ENCODE results near the gene MAPK12. TPM values are rescaled to one million over a fixed set of nuclear protein-coding genes. Genes with fewer than 3 reads are reported as not detected.

MAPK12 gene
- total and polyA plus RNA-seq, 2 experiments from 2014 or later = 20.7 to 28.7 TPM

GRCh38 chr22:50257041-50257440, 4.4 kb downstream of the MAPK12 start:
- no peak overlapping the region for H3K4me3 ChIP-seq
- no peaks in the 10 kb centered on the region for H3K27me3 ChIP-seq (replicated peaks; ENCODE audit: insufficient read depth)
- H3K4me2 ChIP-seq (ENCODE audit: unreplicated experiment) = no peak overlapping the region
- in situ Hi-C loops (cut with MboI) = no loop called here
- WGBS, 2 experiments (ENCODE audit: low coverage in 1 of 2, low lambda C conversion rate in 2 of 2, missing lambda C conversion rate in 2 of 2) = 81 to 82% methylated on average over 14 to 16 of the region's 16 CpGs
- DNase-seq = no peak
- no peak overlapping the region for H3K9ac ChIP-seq
- H2AFZ ChIP-seq = no peak overlapping the region
- 0 out of 2 replicates have a peak, but pooled peaks cover 3% of the 10 kb centered on the region for H3K4me1 ChIP-seq (ENCODE audit: insufficient read depth)
- H3K36me3 ChIP-seq (ENCODE audit: low read depth) = no peaks in the 10 kb centered on the region
- no peaks in the 10 kb centered on the region for H3K9me3 ChIP-seq (ENCODE audit: low read depth)
- peaks cover 22% of the 10 kb centered on the region for H3K79me2 ChIP-seq (ENCODE audit: insufficient read depth)
- no peak for TF ChIP-seq EZH2 (IDR thresholded peaks at IDR 0.05; ENCODE audit: insufficient read depth, poor library complexity, severe bottlenecking)
- no peak for TF ChIP-seq EZH2phosphoT487 (IDR thresholded peaks at IDR 0.05; ENCODE audit: insufficient read depth, low read depth)
- no peaks in the 10 kb centered on the region for H4K20me1 ChIP-seq (ENCODE audit: insufficient read depth)
- no peaks in the 10 kb centered on the region for H3F3A ChIP-seq (ENCODE audit: insufficient read depth)
- H3K27ac ChIP-seq = no peak overlapping the region
- H3K9me2 ChIP-seq (ENCODE audit: insufficient read depth) = no peaks in the 10 kb centered on the region

GRCh38 chr22:50256258-50256862, 5.1 kb downstream of the MAPK12 start:
- no peaks in the 10 kb centered on the region for H3F3A ChIP-seq (ENCODE audit: insufficient read depth)
- no peak overlapping the region for H3K27ac ChIP-seq
- H3K9me3 ChIP-seq (ENCODE audit: low read depth) = no peaks in the 10 kb centered on the region
- 94 to 99% methylated on average over 12 of the region's 12 CpGs for WGBS, 2 experiments (ENCODE audit: low coverage in 1 of 2, low lambda C conversion rate in 2 of 2, missing lambda C conversion rate in 2 of 2)
- no peak overlapping the region for H2AFZ ChIP-seq
- no peak overlapping the region for H3K4me2 ChIP-seq (ENCODE audit: unreplicated experiment)
- H4K20me1 ChIP-seq (ENCODE audit: insufficient read depth) = no peaks in the 10 kb centered on the region
- TF ChIP-seq EZH2 (IDR thresholded peaks at IDR 0.05; ENCODE audit: insufficient read depth, poor library complexity, severe bottlenecking) = no peak
- TF ChIP-seq EZH2phosphoT487 (IDR thresholded peaks at IDR 0.05; ENCODE audit: insufficient read depth, low read depth) = no peak
- H3K9ac ChIP-seq = no peak overlapping the region
- DNase-seq = no peak
- H3K36me3 ChIP-seq (ENCODE audit: low read depth) = no peaks in the 10 kb centered on the region
- H3K27me3 ChIP-seq (replicated peaks; ENCODE audit: insufficient read depth) = no peaks in the 10 kb centered on the region
- H3K4me1 ChIP-seq (ENCODE audit: insufficient read depth) = 0 out of 2 replicates have a peak, but pooled peaks cover 3% of the 10 kb centered on the region
- H3K79me2 ChIP-seq (ENCODE audit: insufficient read depth) = peaks cover 22% of the 10 kb centered on the region
- no peaks in the 10 kb centered on the region for H3K9me2 ChIP-seq (ENCODE audit: insufficient read depth)
- no peak overlapping the region for H3K4me3 ChIP-seq
- in situ Hi-C loops (cut with MboI) = no loop called here

- WGBS, 2 experiments (ENCODE audit: low coverage in 1 of 2, low lambda C conversion rate in 2 of 2, missing lambda C conversion rate in 2 of 2) = 94 to 95% methylated on average over 13 to 17 of the region's 17 CpGs
Measured at GRCh38 chr22:50255607-50256006, 5.9 kb downstream of the MAPK12 start.

GRCh38 chr22:50255099-50255498, 6.4 kb downstream of the MAPK12 start:
- DNase-seq = no peak
- Histone ChIP-seq H4K20me1 (ENCODE audit: insufficient read depth) (no peaks in the 10 kb centered on the region), H3K27me3 (replicated peaks; ENCODE audit: insufficient read depth) (no peaks in the 10 kb centered on the region), H3K9ac (no peak overlapping the region), H2AFZ (no peak overlapping the region), H3K4me2 (ENCODE audit: unreplicated experiment) (no peak overlapping the region), H3K4me1 (ENCODE audit: insufficient read depth) (peaks cover 4% of the 10 kb centered on the region; the same call in 1 of the 2 replicates), H3K9me3 (ENCODE audit: low read depth) (no peaks in the 10 kb centered on the region), H3K4me3 (no peak overlapping the region), H3F3A (ENCODE audit: insufficient read depth) (no peaks in the 10 kb centered on the region), H3K9me2 (ENCODE audit: insufficient read depth) (no peaks in the 10 kb centered on the region), H3K79me2 (ENCODE audit: insufficient read depth) (peaks cover 22% of the 10 kb centered on the region), H3K27ac (no peak overlapping the region), H3K36me3 (ENCODE audit: low read depth) (no peaks in the 10 kb centered on the region)
- WGBS, 2 experiments (ENCODE audit: low coverage in 1 of 2, low lambda C conversion rate in 2 of 2, missing lambda C conversion rate in 2 of 2) = 81 to 92% methylated on average over 18 to 19 of the region's 19 CpGs
- TF ChIP-seq EZH2phosphoT487 (IDR thresholded peaks at IDR 0.05; ENCODE audit: insufficient read depth, low read depth) (no peak), EZH2 (IDR thresholded peaks at IDR 0.05; ENCODE audit: insufficient read depth, poor library complexity, severe bottlenecking) (no peak)
- in situ Hi-C loops (cut with MboI) = no loop called here

More at GRCh38 chr22:50255607-50256006, 5.9 kb downstream of the MAPK12 start:
- H3K79me2 ChIP-seq (ENCODE audit: insufficient read depth) = peaks cover 22% of the 10 kb centered on the region
- no peak overlapping the region for H3K9ac ChIP-seq
- no peaks in the 10 kb centered on the region for H3K36me3 ChIP-seq (ENCODE audit: low read depth)
- no peak overlapping the region for H3K4me3 ChIP-seq
- no peak overlapping the region for H2AFZ ChIP-seq
- in situ Hi-C loops (cut with MboI) = no loop called here
- 0 out of 2 replicates have a peak, but pooled peaks cover 3% of the 10 kb centered on the region for H3K4me1 ChIP-seq (ENCODE audit: insufficient read depth)
- no peaks in the 10 kb centered on the region for H3K27me3 ChIP-seq (replicated peaks; ENCODE audit: insufficient read depth)
- H3K4me2 ChIP-seq (ENCODE audit: unreplicated experiment) = no peak overlapping the region
- H3K9me3 ChIP-seq (ENCODE audit: low read depth) = no peaks in the 10 kb centered on the region
- TF ChIP-seq EZH2phosphoT487 (IDR thresholded peaks at IDR 0.05; ENCODE audit: insufficient read depth, low read depth) (no peak), EZH2 (IDR thresholded peaks at IDR 0.05; ENCODE audit: insufficient read depth, poor library complexity, severe bottlenecking) (no peak)
- no peaks in the 10 kb centered on the region for H3K9me2 ChIP-seq (ENCODE audit: insufficient read depth)
- H3F3A ChIP-seq (ENCODE audit: insufficient read depth) = no peaks in the 10 kb centered on the region
- no peak overlapping the region for H3K27ac ChIP-seq
- H4K20me1 ChIP-seq (ENCODE audit: insufficient read depth) = no peaks in the 10 kb centered on the region
- DNase-seq = no peak

Data from GM23248 (cell line).